A673 (cell line): Measurements from ENCODE around the gene SCYGR7.

Source experiments
- EZH2 ChIP-seq: fragments of 200-600 bp; sonication (generic); IDR thresholded peaks from 2 replicates; pipeline ENCODE4 v1.6.1; 2017; ENCODE audit warnings: borderline replicate concordance, low read depth, mild to moderate bottlenecking, mixed read lengths, antibody characterized with exemption, low read length; ENCODE audit not compliant: poor library complexity, severe bottlenecking
- TF ChIP-seq, protein P1 (sequence below): fragments of 300-800, 200-600 bp; sonication (generic); conservative IDR thresholded peaks from 2 replicates; pipeline ENCODE4 v1.5.1; 2017; ENCODE audit warnings: low read depth, mild to moderate bottlenecking, antibody characterized with exemption, low read length, moderate library complexity, mixed read lengths

- TF ChIP-seq, protein P1, sequence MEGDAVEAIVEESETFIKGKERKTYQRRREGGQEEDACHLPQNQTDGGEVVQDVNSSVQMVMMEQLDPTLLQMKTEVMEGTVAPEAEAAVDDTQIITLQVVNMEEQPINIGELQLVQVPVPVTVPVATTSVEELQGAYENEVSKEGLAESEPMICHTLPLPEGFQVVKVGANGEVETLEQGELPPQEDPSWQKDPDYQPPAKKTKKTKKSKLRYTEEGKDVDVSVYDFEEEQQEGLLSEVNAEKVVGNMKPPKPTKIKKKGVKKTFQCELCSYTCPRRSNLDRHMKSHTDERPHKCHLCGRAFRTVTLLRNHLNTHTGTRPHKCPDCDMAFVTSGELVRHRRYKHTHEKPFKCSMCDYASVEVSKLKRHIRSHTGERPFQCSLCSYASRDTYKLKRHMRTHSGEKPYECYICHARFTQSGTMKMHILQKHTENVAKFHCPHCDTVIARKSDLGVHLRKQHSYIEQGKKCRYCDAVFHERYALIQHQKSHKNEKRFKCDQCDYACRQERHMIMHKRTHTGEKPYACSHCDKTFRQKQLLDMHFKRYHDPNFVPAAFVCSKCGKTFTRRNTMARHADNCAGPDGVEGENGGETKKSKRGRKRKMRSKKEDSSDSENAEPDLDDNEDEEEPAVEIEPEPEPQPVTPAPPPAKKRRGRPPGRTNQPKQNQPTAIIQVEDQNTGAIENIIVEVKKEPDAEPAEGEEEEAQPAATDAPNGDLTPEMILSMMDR: no peak
- TF ChIP-seq EZH2: no peak
These were observed 33.8 kb downstream of the SCYGR7 start for GRCh38 chr2:227761740-227762476.
